ENCODE data around the gene CIDEB.

Gene CIDEB

DNA sequence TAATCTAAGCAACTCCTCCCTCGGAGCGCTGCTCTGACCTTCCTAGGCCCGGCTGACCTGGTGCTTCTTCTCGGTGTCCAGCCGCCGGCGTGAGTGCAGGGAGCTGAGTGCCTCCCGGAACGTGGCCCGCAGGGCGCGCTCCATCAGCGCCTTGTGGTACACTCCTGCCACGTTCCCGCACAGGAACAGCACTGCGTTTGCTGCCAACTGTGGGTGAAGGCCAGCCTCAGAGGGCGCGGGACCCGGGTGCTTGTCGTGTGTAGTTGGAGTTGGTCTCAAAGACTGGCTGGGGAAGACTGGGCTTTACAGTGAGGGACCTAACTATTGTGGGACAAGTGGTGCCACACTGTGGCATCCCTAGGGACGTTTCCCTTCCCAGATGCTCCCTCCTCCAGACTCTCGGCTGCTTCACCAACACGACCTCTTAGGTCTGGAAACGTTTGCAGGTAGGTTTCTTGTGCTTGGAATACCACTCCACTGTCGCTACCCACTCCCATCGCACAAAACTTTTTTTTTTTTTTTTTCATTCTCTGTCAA lies 24.0 kb upstream of the CIDEB start:
- peak; percentile 72 to 92 for DNase-seq

DNA sequence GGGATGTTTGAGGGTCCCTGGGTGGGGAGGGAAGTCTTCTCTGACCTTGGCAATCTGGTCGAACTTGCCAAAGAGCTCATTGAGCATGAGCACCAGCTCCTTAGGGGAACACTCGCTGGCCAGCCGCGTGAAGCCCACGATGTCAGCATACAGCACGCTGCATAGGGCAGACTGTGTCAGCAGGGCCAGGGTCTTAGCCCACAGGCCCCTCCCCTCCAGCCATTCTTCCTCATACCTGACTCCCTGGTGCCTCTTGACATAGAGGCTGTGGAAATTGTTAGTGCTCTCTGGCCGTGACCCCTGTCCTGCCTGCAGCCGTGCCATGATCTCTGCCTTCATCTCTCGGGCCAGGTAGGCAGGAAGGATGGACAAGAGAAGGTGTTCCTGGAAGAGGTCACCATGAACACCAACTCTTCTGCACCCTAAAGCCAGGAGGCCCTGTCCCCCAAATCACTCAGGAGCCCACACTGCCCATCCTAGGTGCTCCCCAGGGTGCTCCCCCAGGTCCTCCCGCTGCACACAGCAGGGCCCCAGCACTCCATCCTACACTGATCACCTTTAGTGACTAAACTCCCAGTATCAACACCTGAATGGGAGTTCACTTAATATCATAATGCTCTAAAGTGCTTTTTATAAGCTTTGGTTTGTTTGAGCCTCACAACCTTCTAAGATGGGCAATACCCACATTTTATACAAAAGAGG lies 23.3 kb upstream of the CIDEB start:
- no peak for DNase-seq

DNA sequence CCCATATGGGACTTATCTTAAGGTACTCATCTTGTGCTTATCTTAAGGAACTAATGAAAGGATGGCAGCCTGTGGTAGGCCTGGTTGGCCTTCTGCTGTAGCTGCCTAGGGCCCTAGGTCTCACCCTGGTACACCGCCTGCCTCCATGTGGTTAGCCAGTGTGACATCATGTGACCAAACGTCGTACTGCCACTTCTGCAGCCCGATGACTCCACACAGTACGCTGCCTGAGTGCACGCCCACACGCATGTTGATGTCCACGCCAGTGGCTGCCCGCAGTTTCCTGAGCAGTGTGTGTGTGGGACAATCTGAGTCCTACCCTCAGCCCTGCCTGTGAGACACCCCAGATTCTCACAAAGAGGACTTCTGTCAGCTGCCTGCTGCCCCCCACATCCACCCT lies 22.0 kb upstream of the CIDEB start:
- no peak for DNase-seq

DNA sequence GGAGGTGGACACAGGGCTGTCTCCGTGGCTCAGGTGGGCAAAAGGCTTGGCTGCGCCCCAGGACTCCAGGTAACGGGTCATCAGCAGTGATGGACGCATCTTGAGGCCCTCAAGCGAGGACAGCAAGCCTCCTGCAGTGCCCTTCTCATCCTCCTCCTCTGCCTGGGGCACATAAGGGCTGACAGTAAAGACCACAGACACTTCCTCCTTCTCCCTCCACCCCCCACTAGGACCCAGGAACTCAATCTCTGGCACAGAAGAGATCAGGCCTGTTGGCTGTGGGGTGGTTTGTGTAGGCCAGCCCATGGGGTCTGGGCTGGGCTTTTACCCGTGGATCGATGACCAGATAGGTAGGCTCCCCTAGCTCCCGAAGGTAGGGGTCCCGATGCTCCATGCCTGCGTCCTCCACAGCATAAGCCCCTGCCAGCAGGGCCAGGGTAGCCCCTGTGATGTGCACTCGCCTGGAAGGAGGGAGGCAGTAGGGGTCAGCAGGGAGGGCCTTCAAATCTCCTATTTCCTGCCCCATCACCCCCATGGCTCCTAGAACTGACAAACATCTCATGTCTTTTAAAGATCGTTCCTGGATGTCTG lies 21.4 kb upstream of the CIDEB start:
- DNase-seq, result no peak

DNA sequence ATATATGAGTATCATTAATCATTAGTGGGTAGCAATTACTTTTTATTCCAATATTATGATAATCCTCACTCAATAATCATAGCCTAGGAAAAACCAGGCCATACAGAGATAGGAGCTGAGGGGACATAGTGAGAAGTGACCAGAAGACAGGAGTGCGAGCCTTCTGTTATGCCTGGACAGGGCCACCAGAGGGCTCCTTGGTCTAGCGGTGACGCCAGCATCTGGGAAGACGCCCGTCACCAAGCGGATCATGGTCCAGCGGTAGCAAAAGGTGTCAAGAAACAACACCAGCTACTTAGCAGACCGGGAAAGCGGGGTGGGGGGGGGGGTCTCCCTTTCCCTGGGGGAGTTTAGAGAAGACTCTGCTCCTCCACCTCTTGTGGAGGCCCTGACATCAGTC lies 20.1 kb upstream of the CIDEB start:
- DNase-seq, result peak in 1 of 2 experiments; percentile 50

DNA sequence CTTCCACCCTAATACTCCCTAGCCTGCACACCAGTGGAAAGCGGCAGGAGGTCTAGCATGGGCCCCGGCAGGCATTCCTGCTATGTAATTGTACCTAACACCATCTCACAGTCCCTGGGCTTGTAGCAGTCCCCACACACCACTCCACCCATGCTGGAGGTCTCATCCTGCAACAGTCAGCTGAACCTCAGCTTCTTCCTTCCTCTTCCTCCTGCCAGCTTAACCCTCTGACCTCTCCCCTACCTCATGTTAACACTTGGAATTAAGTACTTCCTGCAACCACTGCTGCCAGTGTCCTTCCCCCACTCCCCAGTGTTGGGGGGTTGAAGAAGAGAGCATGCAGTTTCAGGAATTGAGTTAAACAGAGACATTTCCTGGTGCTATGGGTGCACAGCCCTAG lies 19.5 kb upstream of the CIDEB start:
- no peak for DNase-seq

DNA sequence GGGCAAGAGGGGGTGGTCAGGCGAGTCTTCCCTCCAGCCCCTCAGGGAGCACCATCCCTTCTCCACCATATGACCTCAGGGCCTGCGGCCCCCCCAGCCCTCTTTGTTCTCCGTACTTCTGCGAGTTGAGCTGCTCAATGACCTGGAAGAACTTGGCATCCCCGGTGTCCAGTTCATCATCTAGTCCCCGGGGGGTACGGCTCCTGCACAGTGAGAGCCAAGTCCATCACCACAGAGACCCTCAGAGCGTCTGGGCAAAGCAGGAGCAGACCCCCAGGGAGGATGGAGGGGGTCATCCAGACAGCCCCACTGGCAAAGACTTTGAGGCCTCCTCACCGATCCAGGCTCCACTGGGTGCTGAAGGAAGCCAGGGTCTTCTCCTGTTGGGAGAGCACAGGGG lies 18.2 kb upstream of the CIDEB start:
- no peak for DNase-seq

DNA sequence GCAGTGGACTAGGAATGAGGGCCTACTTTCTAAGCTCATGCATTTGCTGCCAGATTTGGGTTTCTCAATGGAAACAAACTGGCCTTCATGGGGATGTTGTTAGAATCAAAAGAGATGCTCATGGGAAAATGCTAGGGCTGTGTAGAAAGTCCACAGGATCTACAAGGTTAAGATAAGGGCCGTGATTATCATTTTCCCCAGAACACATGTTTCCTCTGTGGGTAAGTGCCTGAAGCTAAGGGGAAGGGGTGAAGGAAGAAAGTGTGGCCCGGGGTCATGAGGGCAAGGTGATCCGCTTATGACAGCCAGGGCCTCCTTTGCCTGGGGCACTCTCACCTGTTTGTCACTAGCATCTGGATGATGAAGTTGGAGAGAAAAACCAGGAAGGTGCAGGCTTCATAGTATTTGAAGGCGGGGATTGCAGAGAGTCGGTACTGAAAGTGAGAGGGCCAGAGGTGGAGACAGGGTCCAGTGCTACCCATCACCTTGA lies 17.3 kb upstream of the CIDEB start:
- DNase-seq, result no peak

DNA sequence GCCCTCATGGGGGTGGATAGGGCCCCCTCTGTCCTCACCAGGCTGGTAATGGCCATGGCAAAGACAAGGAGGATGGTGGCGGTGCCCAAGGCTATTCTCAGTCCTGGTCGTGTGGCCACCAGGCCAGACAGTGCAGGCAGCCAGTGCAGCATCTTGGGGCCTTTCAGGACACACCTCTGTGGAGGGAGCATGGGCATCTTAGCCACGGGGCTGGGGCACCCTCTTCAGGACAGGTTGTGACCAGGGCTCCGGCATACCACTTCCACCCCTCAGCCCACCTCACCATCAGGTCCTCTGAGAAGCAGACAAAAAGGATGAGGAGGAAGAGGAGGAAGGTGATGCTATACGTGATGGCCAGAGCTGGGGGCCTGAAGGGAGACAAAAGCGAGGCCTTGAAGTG lies 16.2 kb upstream of the CIDEB start:
- no peak for DNase-seq

DNA sequence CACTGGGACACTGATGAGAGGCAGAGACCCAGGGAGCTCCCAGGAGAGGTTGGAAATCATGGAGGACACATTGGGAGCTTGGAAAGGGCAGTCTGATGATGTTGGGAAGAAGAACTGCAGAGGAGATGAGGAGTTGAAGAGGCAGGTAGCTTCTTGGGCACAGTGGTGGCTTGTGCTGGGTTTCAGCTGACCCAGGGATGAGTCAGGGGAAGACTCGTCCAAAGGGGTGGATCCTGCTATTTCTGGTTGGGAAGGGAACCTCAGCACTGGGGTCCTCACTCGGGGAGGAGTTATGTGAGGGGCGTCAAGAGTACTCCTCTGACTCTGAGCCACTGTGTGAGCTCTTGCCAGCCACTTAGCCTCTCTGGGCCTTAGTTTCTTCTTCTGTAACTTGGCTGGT lies 15.6 kb upstream of the CIDEB start:
- DNase-seq, result no peak

DNA sequence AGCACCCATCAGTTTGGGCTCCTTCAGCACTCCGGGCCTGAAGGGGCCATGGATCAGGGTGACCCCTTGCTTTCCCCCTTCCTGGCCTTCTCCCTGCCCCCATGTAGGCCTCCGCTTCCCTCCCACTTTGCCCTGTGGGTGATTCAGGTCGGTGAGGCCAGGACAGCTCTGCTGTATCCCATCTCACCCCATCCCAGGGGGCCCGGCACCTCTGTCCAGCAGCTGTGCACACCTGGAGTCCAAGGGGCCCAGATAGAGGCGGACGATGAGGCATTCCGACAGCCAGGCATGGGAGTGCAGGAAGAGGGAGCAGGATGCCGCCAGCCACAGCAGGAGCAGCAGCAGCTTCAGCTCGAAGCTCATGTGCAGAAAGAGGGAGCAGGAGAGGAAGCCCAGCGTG lies 14.9 kb upstream of the CIDEB start:
- no peak for DNase-seq

DNA sequence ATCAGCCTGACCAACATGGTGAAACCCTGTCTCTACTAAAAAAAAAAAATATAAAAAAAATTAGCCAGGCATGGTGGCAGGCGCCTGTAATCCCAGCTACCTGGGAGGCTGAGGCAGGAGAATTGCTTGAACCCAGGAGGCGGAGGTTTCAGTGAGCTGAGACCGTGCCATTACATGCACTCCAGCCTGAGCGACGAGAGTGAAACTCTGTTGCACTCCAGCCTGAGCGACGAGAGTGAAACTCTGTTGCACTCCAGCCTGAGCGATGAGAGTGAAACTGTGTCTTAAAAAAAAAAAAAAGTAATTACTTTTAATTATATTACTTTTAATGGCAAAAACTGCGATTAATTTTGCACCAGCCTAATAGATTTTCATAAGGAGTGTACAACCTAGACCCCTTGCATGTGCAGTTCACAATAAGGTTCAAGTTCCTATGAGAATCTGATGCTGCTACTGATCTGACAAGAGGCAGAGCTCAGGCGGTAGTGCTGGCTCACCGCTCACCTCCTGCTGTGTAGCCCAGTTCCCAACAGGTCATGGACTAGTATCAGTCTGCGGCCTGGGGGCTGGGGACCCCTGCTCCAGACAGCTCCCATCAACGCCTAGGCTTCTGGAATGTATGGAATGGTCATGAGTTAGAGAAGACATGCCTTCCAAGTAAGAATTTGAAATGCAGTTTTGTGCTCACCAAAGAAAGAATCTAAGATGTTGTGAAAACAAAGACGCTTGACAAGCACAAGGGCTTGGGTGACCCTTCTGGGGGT lies 13.6 kb upstream of the CIDEB start:
- no peak for DNase-seq

DNA sequence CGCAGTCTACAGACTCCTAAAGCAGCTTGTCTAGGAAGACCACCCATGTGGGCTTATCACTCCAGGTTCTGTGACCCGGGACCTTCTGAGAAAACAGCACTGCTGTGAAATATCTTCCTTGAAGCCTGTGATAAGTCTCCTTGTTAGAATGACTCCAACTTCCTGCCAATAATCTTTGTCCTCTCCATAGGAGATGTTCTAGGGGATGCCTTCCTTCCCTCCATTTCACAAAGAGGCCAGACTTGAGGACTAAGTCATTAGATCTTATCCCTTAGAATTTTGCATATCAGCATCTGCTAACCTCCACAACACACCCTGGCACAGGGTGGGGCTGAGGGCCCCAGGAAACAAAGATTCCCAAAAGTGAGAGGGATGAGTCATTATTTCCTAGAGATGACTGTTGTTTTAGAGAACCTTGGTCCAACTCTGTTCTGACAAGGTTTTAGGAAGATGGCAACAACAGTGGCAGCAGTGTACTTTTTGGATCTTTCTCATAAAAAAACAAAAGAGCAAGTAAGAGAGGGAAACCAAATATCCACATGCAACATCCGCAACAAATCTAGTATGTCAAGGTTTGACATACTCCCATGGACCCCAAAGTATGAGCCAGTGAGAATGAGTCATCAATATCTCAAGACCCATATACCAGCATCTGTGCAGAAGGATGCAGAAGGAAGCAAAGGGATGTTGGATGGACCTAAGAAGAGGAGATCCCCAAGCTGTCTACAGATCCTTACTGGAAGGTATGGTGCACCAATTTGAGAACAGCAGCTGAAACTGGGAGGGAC lies 9.6 kb upstream of the CIDEB start:
- no peak for DNase-seq

DNA sequence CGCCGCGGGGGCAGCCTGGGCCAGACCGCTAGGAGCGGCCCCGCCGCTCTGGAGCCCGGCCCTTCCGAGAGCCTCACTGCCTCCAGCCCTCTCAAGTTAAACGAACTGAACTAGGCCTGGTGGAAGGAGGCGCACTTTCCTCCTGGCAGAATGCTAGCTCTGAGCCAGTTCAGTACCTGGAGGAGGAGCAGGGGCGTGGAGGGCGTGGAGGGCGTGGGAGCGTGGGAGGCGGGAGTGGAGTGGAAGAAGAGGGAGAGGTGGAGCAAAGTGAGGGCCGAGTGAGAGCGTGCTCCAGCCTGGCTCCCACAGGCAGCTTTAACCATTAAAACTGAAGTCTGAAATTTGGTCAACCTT lies 8.8 kb upstream of the CIDEB start:
- DNase-seq, result no peak

DNA sequence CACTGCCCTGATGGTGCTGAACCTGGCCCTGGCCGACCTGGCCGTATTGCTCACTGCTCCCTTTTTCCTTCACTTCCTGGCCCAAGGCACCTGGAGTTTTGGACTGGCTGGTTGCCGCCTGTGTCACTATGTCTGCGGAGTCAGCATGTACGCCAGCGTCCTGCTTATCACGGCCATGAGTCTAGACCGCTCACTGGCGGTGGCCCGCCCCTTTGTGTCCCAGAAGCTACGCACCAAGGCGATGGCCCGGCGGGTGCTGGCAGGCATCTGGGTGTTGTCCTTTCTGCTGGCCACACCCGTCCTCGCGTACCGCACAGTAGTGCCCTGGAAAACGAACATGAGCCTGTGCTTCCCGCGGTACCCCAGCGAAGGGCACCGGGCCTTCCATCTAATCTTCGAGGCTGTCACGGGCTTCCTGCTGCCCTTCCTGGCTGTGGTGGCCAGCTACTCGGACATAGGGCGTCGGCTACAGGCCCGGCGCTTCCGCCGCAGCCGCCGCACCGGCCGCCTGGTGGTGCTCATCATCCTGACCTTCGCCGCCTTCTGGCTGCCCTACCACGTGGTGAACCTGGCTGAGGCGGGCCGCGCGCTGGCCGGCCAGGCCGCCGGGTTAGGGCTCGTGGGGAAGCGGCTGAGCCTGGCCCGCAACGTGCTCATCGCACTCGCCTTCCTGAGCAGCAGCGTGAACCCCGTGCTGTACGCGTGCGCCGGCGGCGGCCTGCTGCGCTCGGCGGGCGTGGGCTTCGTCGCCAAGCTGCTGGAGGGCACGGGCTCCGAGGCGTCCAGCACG lies 8.2 kb upstream of the CIDEB start:
- DNase-seq, result peak; percentile 19 to 47

DNA sequence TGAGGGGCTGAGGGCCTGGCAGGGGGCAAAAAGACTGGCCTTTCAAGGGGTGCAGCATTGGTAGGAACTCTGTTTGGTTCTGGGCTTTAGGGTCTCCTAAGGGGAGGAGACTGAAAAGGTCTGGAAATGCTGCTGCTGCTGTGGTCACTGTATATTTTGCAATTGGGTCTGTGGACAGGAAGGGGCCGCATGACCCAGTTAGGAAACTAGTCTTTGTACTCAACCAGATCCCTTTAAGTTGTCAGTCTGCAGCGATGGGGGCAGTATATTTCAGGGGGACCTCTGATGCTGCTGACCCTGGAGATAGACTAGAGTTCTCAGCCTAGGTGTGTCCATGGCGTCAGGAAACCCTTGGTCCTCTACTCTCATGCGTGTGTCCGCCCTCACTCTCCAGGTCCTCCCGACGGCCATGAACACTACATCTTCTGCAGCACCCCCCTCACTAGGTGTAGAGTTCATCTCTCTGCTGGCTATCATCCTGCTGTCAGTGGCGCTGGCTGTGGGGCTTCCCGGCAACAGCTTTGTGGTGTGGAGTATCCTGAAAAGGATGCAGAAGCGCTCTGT lies 7.5 kb upstream of the CIDEB start:
- DNase-seq, result no peak

DNA sequence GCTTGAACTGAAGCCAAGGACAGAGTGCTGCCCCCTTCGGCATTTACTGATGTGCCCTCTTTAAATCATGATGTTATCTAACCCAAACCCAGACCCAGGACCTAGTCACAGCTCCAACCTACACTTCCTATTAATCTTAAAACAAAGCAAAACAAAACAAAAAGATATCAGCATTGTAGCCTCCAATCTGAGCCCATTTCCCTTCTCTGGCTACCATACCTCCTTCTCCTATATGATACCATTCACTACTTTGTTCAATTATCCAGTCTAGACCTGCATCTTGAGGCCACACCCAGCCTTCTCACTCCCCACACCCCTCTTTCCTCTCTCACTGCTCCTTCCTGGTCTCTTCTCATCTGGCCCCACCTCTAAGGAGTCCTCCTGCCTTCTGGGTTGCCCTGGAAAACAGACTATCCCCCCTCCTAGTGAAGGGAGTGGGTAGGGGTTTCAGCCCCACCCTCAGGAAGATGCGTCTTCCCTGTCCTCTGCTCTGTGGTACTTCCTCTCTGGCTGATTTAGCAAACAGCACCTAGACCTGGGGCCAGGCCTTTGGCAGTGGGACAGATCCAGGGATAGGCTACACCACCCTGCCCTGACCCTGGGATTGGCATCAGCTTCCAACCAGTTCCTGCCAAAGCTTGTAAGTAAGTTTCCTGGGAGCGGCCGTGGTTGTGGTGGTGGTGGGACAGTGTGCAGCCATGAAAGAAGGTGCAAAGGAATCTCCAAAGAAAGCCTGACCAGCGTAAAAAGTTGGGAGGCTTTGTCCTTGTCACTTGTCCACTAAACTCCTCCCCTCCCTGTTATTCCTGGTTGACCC lies 6.8 kb upstream of the CIDEB start:
- DNase-seq, result no peak

DNA sequence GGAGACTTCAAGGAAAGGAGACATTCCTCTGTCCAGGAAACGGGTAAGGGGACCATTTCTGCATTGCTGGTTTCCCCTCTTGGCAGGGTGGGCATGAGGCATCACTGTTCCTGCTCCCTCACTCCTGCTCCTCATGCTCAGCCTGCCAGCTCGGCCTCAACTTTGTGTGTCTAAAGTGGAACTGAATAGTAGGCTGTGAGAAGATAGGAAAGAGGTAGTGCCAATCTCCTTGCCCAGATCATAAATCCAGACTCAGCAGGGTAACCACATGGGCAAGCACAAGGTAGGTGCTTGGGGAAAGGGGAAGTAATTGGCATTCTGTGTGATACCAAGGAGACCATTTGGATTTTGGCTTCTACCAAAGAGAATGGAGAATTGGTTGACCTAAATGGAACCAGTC lies 6.1 kb upstream of the CIDEB start:
- DNase-seq, result no peak

DNA sequence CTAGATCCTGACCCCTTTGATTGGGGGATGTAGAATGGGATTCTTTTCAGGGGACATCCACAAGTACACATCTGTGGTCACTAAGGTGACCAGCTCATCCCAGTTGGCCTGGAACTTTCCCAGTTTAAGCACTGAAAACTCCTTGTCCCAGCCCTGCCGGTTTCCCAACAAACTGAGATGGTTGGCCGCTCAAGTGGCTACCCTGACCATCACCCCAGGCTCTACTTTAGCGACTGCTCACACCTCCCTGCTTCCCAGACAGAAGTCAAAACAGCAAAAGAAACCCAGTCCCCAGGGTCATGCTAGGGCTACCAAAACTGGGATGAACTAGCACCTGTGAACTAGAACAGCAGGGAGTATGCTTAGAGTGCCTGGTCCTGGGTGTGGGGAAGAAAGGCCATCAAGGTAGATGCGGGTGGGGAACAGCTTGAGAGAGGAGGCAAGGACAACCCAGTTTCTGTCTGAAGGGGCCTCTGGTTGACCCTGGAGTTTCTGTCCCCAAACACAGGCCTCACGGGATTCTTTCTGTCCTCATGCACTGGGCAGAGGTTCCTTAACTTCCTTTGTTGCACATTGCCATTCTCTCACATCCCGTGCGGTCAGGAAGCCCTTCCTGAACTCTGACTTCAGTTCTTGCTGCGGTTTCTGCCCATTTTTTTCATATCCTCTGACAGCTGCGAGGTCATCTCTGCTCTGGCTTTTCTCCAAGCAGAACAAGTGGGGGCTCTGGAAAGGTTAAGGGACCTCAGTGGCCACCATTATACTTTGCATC lies 5.1 kb upstream of the CIDEB start:
- no peak for DNase-seq

Measured in NCI-H524 (cell line).